ENCODE measurements around the gene GRAMD2B.

GRCh38 chr5:126484253-126484652 is 61.0 kb downstream of the GRAMD2B start:
- no peak for TF ChIP-seq CTCF (IDR thresholded peaks at IDR 0.05)
- no peak for TF ChIP-seq POLR2A (IDR thresholded peaks at IDR 0.05)
- no peak for TF ChIP-seq EP300 (IDR thresholded peaks at IDR 0.05)
